Neural cell (in vitro differentiated cells): ENCODE results near the gene GAGE12J. TPM values are rescaled to one million over a fixed set of nuclear protein-coding genes. Genes with fewer than 3 reads are reported as not detected.

Source experiments
- H2AFZ ChIP-seq: fragments of 200-600, 300-800 bp; sonication (generic), shearing (Covaris generic); 2 replicates; pipeline ENCODE4 v1.6.0; 2014; ENCODE audit warnings: low read depth, mild to moderate bottlenecking, antibody characterized with exemption, low read length, moderate library complexity
- H3F3A ChIP-seq: fragments of 200-600 bp; shearing (Covaris generic); 2 replicates; pipeline ENCODE4 v1.6.1; 2016; ENCODE audit warnings: mild to moderate bottlenecking, moderate library complexity, mixed read lengths, antibody characterized with exemption, low read length; ENCODE audit not compliant: insufficient read depth, poor library complexity, severe bottlenecking
- H3K27ac ChIP-seq: fragments of 200-600, 300-800 bp; sonication (generic), shearing (Covaris generic); 2 replicates; pipeline ENCODE4 v1.5.1; 2014; ENCODE audit warnings: mild to moderate bottlenecking, low read length, moderate library complexity
- H3K27me3 ChIP-seq: fragments of 300-800, 200-600 bp; sonication (generic), shearing (Covaris generic); 2 replicates; pipeline ENCODE4 v1.6.0; 2014; ENCODE audit warnings: mild to moderate bottlenecking, low read depth, low read length, moderate library complexity; ENCODE audit not compliant: insufficient read depth
- H3K36me3 ChIP-seq: fragments of 300-800, 200-600 bp; sonication (generic), shearing (Covaris generic); 2 replicates; pipeline ENCODE4 v1.5.1; 2014; ENCODE audit warnings: mild to moderate bottlenecking, antibody characterized with exemption, low read length, moderate library complexity; ENCODE audit not compliant: insufficient read depth
- H3K4me2 ChIP-seq: fragments of 300-800, 200-600 bp; sonication (generic), shearing (Covaris generic); 2 replicates; pipeline ENCODE4 v1.6.0; 2014; ENCODE audit warnings: mild to moderate bottlenecking, low read length
- H3K4me3 ChIP-seq: fragments of 300-800, 200-600 bp; sonication (generic), shearing (Covaris generic); 2 replicates; pipeline ENCODE4 v1.5.1; 2014; ENCODE audit warnings: mild to moderate bottlenecking, low read length, moderate library complexity
- H3K79me2 ChIP-seq: fragments of 200-600 bp; shearing (Covaris generic); replicated peaks from 2 replicates; pipeline ENCODE4 v1.6.0; 2014; ENCODE audit warnings: mild to moderate bottlenecking, low read length, moderate library complexity; ENCODE audit not compliant: insufficient read depth
- H3K9ac ChIP-seq: fragments of 300-800, 200-600 bp; sonication (generic), shearing (Covaris generic); 2 replicates; pipeline ENCODE4 v1.6.1; 2016; ENCODE audit warnings: mild to moderate bottlenecking, low read length, mixed read lengths
- H3K9me2 ChIP-seq: fragments of 200-600 bp; shearing (Covaris generic); 2 replicates; pipeline ENCODE4 v1.6.1; 2016; ENCODE audit warnings: mild to moderate bottlenecking, low read length, mixed read lengths; ENCODE audit not compliant: insufficient read depth
- H3K9me3 ChIP-seq: fragments of 200-600, 300-800 bp; sonication (generic), shearing (Covaris generic); 2 replicates; pipeline ENCODE4 v1.6.1; 2016; ENCODE audit warnings: mild to moderate bottlenecking, mixed run types, low read length, moderate library complexity, mixed read lengths
- H4K20me1 ChIP-seq: fragments of 200-600 bp; shearing (Covaris generic); 2 replicates; pipeline ENCODE4 v1.6.1; 2016; ENCODE audit warnings: mild to moderate bottlenecking, mixed run types; ENCODE audit not compliant: insufficient read depth
- CTCF ChIP-seq: fragments of 450-650 bp; IDR thresholded peaks from 2 replicates; pipeline ENCODE4 v1.5.1; 2014; ENCODE audit warnings: antibody characterized with exemption, mild to moderate bottlenecking, moderate library complexity; ENCODE audit not compliant: poor library complexity, severe bottlenecking
- EP300 ChIP-seq: fragments of 450-650 bp; conservative IDR thresholded peaks from 2 replicates; pipeline ENCODE4 v1.6.1; 2014; ENCODE audit warnings: antibody characterized with exemption, mild to moderate bottlenecking, moderate library complexity; ENCODE audit not compliant: poor library complexity, severe bottlenecking
- EZH2 ChIP-seq: fragments of 200-600, 300-800 bp; shearing (Covaris generic), sonication (generic); IDR thresholded peaks from 2 replicates; pipeline ENCODE4 v1.6.1; 2014; ENCODE audit warnings: antibody characterized with exemption, low read length, borderline replicate concordance, mild to moderate bottlenecking; ENCODE audit not compliant: insufficient read depth, poor library complexity, severe bottlenecking
- MXI1 ChIP-seq: fragments of 450-650 bp; conservative IDR thresholded peaks from 2 replicates; pipeline ENCODE4 v1.6.1; 2014; ENCODE audit warnings: antibody characterized with exemption, mild to moderate bottlenecking; ENCODE audit not compliant: poor library complexity, severe bottlenecking
- POLR2AphosphoS5 ChIP-seq: IDR thresholded peaks from 2 replicates; pipeline ENCODE4 v1.6.1; 2012
- RAD21 ChIP-seq: fragments of 450-650 bp; conservative IDR thresholded peaks from 2 replicates; pipeline ENCODE4 v1.6.1; 2014; ENCODE audit warnings: antibody characterized with exemption, mild to moderate bottlenecking, moderate library complexity
- REST ChIP-seq: IDR thresholded peaks from 2 replicates; pipeline ENCODE4 v1.6.1; 2012; ENCODE audit warnings: borderline replicate concordance
- SMC3 ChIP-seq: fragments of 450-650 bp; conservative IDR thresholded peaks from 2 replicates; pipeline ENCODE4 v1.6.1; 2014; ENCODE audit warnings: antibody characterized with exemption, mild to moderate bottlenecking, moderate library complexity; ENCODE audit not compliant: poor library complexity
- TAF1 ChIP-seq: IDR thresholded peaks from 2 replicates; pipeline ENCODE4 v1.6.1; 2012; ENCODE audit warnings: low read depth
- polyA plus RNA-seq: library from polyadenylated mRNA; depleted of rRNA; stranded (reverse); fragments of >200 nt; gene quantifications from 2 replicates; pipeline ENCODE4 v1.2.3, GENCODE V29; 2014

The GAGE12J gene
- polyA plus RNA-seq, 1 donor from 2014 or later: not detected

GRCh38 chrX:49276207-49276606, 45.6 kb upstream of the GAGE12J start:
- H3K36me3 ChIP-seq: no peaks in the 10 kb centered on the region
- H2AFZ ChIP-seq: no peak overlapping the region
- no peak overlapping the region for H3K9ac ChIP-seq
- H3K4me2 ChIP-seq: no peak overlapping the region
- no peaks in the 10 kb centered on the region for H3F3A ChIP-seq
- no peaks in the 10 kb centered on the region for H3K27me3 ChIP-seq
- H3K9me3 ChIP-seq: no peaks in the 10 kb centered on the region
- no peak overlapping the region for H3K27ac ChIP-seq
- no peaks in the 10 kb centered on the region for H3K79me2 ChIP-seq
- TF ChIP-seq TAF1: no peak
- no peak for TF ChIP-seq POLR2AphosphoS5
- no peak for TF ChIP-seq REST
- TF ChIP-seq SMC3: no peak
- TF ChIP-seq EP300: no peak
- TF ChIP-seq EZH2: no peak
- no peak for TF ChIP-seq RAD21
- no peak for TF ChIP-seq MXI1
- H3K4me3 ChIP-seq: no peak overlapping the region
- no peaks in the 10 kb centered on the region for H4K20me1 ChIP-seq
- no peaks in the 10 kb centered on the region for H3K9me2 ChIP-seq

GRCh38 chrX:49276671-49277534, 44.9 kb upstream of the GAGE12J start:
- Histone ChIP-seq H3K27me3 (no peaks in the 10 kb centered on the region), H3K36me3 (no peaks in the 10 kb centered on the region), H3K79me2 (no peaks in the 10 kb centered on the region), H3F3A (no peaks in the 10 kb centered on the region), H3K9me2 (no peaks in the 10 kb centered on the region), H3K9ac (no peak overlapping the region), H2AFZ (no peak overlapping the region), H3K27ac (no peak overlapping the region), H3K4me2 (no peak overlapping the region), H3K4me3 (no peak overlapping the region), H3K9me3 (no peaks in the 10 kb centered on the region), H4K20me1 (no peaks in the 10 kb centered on the region)
- TF ChIP-seq RAD21 (no peak), REST (no peak), EP300 (no peak), MXI1 (no peak), EZH2 (no peak), POLR2AphosphoS5 (no peak), SMC3 (no peak), TAF1 (no peak), CTCF (no peak)
